SK-N-SH (cell line): ENCODE data around the gene ATP1A1. TPM values are rescaled to one million over a fixed set of nuclear protein-coding genes. Genes with fewer than 3 reads are reported as not detected.
A peak's percentile ranks its signal among the peaks of the same experiment; 100 is the strongest.

ENCODE experiments used
- CTCF ChIA-PET: fragments of 300-600, 350-600 bp; formaldehyde crosslinking; extraction: SDS; loops from one replicate; lab custom pipeline; 2021; lab: Yijun Ruan, JAX
- POLR2A ChIA-PET: fragments of 350-600 bp; sonication (Branson Sonifier 250); formaldehyde crosslinking; extraction: SDS; loops from one replicate; lab custom pipeline; 2020; ENCODE audit warnings: antibody characterized with exemption, inconsistent platforms; lab: Yijun Ruan, JAX
- DNase-seq: peaks from one replicate; pipeline ENCODE4 v3.0.0; 2012
- H2AFZ ChIP-seq: fragments of 200-600 bp; sonication (generic); 2 replicates; pipeline ENCODE4 v1.8.1; 2016; ENCODE audit warnings: antibody characterized with exemption, mild to moderate bottlenecking, low read depth
- H3F3A ChIP-seq: fragments of 200-600 bp; sonication (generic); replicated peaks from 2 replicates; pipeline ENCODE3; 2016; ENCODE audit warnings: antibody characterized with exemption, mild to moderate bottlenecking; ENCODE audit not compliant: insufficient read depth
- H3K27ac ChIP-seq, 2 experiments: fragments of 200-500 bp in 1 of 2; fragments of 200-600 bp in 1 of 2; sonication (Bioruptor generic) in 1 of 2; sonication (generic), shearing (Covaris generic) in 1 of 2; 2 replicates each; pipeline versions ENCODE4 v1.5.1 to v1.6.1; 2014 to 2016; ENCODE audit warnings: low read depth in 2 of 2, inconsistent platforms in 1 of 2, low read length in 1 of 2, mild to moderate bottlenecking in 1 of 2, mixed read lengths in 1 of 2
- H3K27me3 ChIP-seq: fragments of 200-600 bp; sonication (generic), shearing (Covaris generic); 2 replicates; pipeline ENCODE4 v1.6.1; 2016; ENCODE audit warnings: mixed run types; ENCODE audit not compliant: insufficient read depth
- H3K36me3 ChIP-seq, 2 experiments: fragments of 200-500 bp in 1 of 2; fragments of 200-600 bp in 1 of 2; sonication (Bioruptor generic) in 1 of 2; sonication (generic) in 1 of 2; replicated peaks in 1 of 2; 2 replicates each; pipeline versions ENCODE3 to v1.5.1; 2014 to 2016; ENCODE audit warnings: low read length in 1 of 2, mild to moderate bottlenecking in 1 of 2; ENCODE audit not compliant: insufficient read depth in 2 of 2, control insufficient read depth in 1 of 2
- H3K4me1 ChIP-seq, 2 experiments: fragments of 200-500 bp in 1 of 2; fragments of 200-600 bp in 1 of 2; sonication (Bioruptor generic) in 1 of 2; sonication (generic), shearing (Covaris generic) in 1 of 2; 2 replicates each; pipeline versions ENCODE4 v1.5.1 to v1.6.1; 2014 to 2016; ENCODE audit warnings: low read depth in 1 of 2, low read length in 1 of 2, mixed run types in 1 of 2; ENCODE audit not compliant: insufficient read depth in 2 of 2, control insufficient read depth in 1 of 2
- H3K4me2 ChIP-seq: fragments of 200-600 bp; sonication (generic), shearing (Covaris generic); 2 replicates; pipeline ENCODE4 v1.6.1; 2017; ENCODE audit warnings: mixed run types
- H3K4me3 ChIP-seq, 2 experiments: fragments of 200-500 bp in 1 of 2; fragments of 200-600 bp in 1 of 2; sonication (Bioruptor generic) in 1 of 2; sonication (generic), shearing (Covaris generic) in 1 of 2; 2 replicates each; pipeline versions ENCODE4 v1.5.1 to v1.8.1; 2014 to 2016; ENCODE audit warnings: low read depth in 2 of 2, inconsistent platforms in 1 of 2, low read length in 1 of 2, mild to moderate bottlenecking in 1 of 2, mixed read lengths in 1 of 2, moderate library complexity in 1 of 2
- H3K79me2 ChIP-seq: fragments of 200-600 bp; sonication (generic); 2 replicates; pipeline ENCODE4 v1.8.1; 2017; ENCODE audit warnings: mild to moderate bottlenecking; ENCODE audit not compliant: insufficient read depth
- H3K9ac ChIP-seq: fragments of 200-600 bp; sonication (generic); 2 replicates; pipeline ENCODE4 v1.6.1; 2017; ENCODE audit warnings: mixed run types
- H3K9me2 ChIP-seq: fragments of 200-600 bp; sonication (generic); 2 replicates; pipeline ENCODE4 v1.6.1; 2017; ENCODE audit warnings: mixed run types
- H3K9me3 ChIP-seq: fragments of 200-600 bp; sonication (generic); 2 replicates; pipeline ENCODE4 v1.6.1; 2017; ENCODE audit warnings: mixed run types, mild to moderate bottlenecking, moderate library complexity
- H4K20me1 ChIP-seq: fragments of 200-600 bp; sonication (generic); 2 replicates; pipeline ENCODE4 v1.6.1; 2017; ENCODE audit warnings: mild to moderate bottlenecking, mixed run types; ENCODE audit not compliant: insufficient read depth
- EZH2phosphoT487 ChIP-seq: fragments of 200-600 bp; sonication (generic); IDR thresholded peaks from 2 replicates; pipeline ENCODE4 v1.6.1; 2017; ENCODE audit warnings: low read depth, mixed run types, mild to moderate bottlenecking, antibody characterized with exemption, moderate library complexity, borderline replicate concordance
- GATA2 ChIP-seq: sonication (generic); formaldehyde crosslinking; IDR thresholded peaks from 2 replicates; pipeline ENCODE4 v1.5.0; 2020; ENCODE audit warnings: mild to moderate bottlenecking, missing genetic modification reagents
- NRF1 ChIP-seq: IDR thresholded peaks from 2 replicates; pipeline ENCODE4 v1.6.1; 2012; ENCODE audit warnings: low read depth, mild to moderate bottlenecking, low read length
- PBX3 ChIP-seq: IDR thresholded peaks from 2 replicates; pipeline ENCODE4; 2012
- RAD21 ChIP-seq: IDR thresholded peaks from 2 replicates; pipeline ENCODE4 v1.6.1; 2012; ENCODE audit warnings: mild to moderate bottlenecking, low read length
- RFX5 ChIP-seq: IDR thresholded peaks from 2 replicates; pipeline ENCODE4 v1.6.1; 2012; ENCODE audit warnings: mild to moderate bottlenecking, improper control_type of control experiment, low read length
- SIN3A ChIP-seq: IDR thresholded peaks from 2 replicates; pipeline ENCODE4 v1.6.1; 2012; ENCODE audit warnings: low read depth, mild to moderate bottlenecking, low read length, moderate library complexity, borderline replicate concordance
- TAF1 ChIP-seq: IDR thresholded peaks from 2 replicates; pipeline ENCODE4 v1.6.1; 2012; ENCODE audit warnings: low read depth, mild to moderate bottlenecking, low read length, moderate library complexity, borderline replicate concordance
- TCF12 ChIP-seq: IDR thresholded peaks from 2 replicates; pipeline ENCODE4 v1.4.0; 2012
- ZBTB33 ChIP-seq: IDR thresholded peaks from 2 replicates; pipeline ENCODE4 v1.4.0; 2012; ENCODE audit warnings: low read depth, borderline replicate concordance
- WGBS: methylation state at CpG from one replicate; pipeline ENCODE4 v1.1.6; 2017; ENCODE audit warnings: low lambda C conversion rate; 5-methylcytosine and 5-hydroxymethylcytosine counted together
- polyA plus RNA-seq, 3 experiments: library from polyadenylated mRNA; depleted of rRNA; stranded (reverse); fragments of >200 nt; gene quantifications; 2 replicates each; pipeline ENCODE4 v1.2.3, GENCODE V29; 2012
- TF ChIP-seq, protein P1 (sequence below): fragments of 150-350 bp; IDR thresholded peaks from 2 replicates; pipeline ENCODE4 v1.6.1; 2017; ENCODE audit warnings: antibody characterized with exemption, low read length, low read depth, borderline replicate concordance
- TF ChIP-seq, protein P2 (sequence below): fragments of 150-350 bp; IDR thresholded peaks from 2 replicates; pipeline ENCODE4 v1.6.1; 2016; ENCODE audit warnings: mild to moderate bottlenecking, low read depth, low read length

The ATP1A1 gene
- polyA plus RNA-seq, 1 of the 3 experiments (the other 2 are of a cell fraction), result 233 TPM

DNA sequence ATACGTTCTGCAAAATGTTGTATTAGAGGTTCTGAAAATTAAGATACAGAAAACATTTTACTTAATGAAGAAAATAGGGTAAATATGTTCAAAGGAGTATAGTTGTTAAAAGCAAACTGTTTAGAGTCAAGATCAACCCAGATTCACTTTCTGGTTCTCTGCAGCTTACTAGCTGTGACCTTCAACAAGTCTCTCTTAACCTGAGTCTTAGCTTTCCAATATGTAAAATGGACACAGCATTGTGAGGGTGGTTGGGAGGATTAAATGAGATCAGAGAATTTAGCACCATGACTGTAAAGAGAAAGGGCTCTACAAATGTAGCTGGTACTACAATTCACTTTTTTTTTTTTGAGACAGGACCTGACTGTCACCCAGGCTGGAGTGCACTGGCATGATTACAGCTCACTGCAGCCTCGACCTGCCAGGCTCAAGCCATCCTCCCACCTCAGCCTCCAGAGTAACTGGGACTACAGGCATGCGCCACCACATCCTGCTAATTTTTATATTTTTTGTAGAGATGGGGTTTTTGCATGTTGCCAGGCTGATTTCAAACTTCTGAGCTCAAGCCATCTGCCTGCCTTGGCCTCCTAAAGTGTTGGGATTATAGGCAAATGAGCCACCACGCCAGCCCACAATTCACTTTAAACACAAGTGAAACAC, 43.9 kb downstream of the ATP1A1 start:
- no peaks in the 10 kb centered on the region; the same call in 1 of the 2 replicates for H3K79me2 ChIP-seq
- no peaks in the 10 kb centered on the region for H3K9me3 ChIP-seq
- ChIA-PET POLR2A (interaction anchor here (1.8 to 2.7 kb wide), 3 partner anchors 14 to 55 kb away, joined by 6 to 12 read pairs (median 9); no protein-coding TSS in a partner anchor), CTCF (interaction anchor here (0.8 to 7.3 kb wide), 7 partner anchors 19 to 278 kb away, joined by 3 to 63 read pairs (median 3); no protein-coding TSS in a partner anchor)
- no peaks in the 10 kb centered on the region for H3K27me3 ChIP-seq
- WGBS, result 96% methylated on average over 4 of the region's 4 CpGs
- H3K9ac ChIP-seq, result peak overlapping the region; percentile 94; the same call in 1 of the 2 replicates
- TF ChIP-seq EZH2phosphoT487, result no peak
- no peak for TF ChIP-seq RAD21
- TF ChIP-seq, protein P1, sequence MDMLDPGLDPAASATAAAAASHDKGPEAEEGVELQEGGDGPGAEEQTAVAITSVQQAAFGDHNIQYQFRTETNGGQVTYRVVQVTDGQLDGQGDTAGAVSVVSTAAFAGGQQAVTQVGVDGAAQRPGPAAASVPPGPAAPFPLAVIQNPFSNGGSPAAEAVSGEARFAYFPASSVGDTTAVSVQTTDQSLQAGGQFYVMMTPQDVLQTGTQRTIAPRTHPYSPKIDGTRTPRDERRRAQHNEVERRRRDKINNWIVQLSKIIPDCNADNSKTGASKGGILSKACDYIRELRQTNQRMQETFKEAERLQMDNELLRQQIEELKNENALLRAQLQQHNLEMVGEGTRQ, result no peak
- peak overlapping the region in 1 of 2 experiments; percentile 80; a peak in 1 of 4 replicates for H3K4me3 ChIP-seq
- peak overlapping the region; percentile 87 for H3K4me2 ChIP-seq
- no peaks in the 10 kb centered on the region for H3F3A ChIP-seq
- no peak for DNase-seq
- peak overlapping the region in 1 of 2 experiments; percentile 76; a peak in 1 of 4 replicates for H3K27ac ChIP-seq
- H2AFZ ChIP-seq, result no peak overlapping the region
- H3K36me3 ChIP-seq, result no peaks in the 10 kb centered on the region
- no peaks in the 10 kb centered on the region for H4K20me1 ChIP-seq
- H3K4me1 ChIP-seq, result peaks cover 8 to 24% of the 10 kb centered on the region in 2 experiments; a peak in 3 of 4 replicates
- no peaks in the 10 kb centered on the region for H3K9me2 ChIP-seq

GRCh38 chr1:116417678-116418077, 44.6 kb downstream of the ATP1A1 start:
- CTCF ChIA-PET, result interaction anchor here (0.8 to 7.3 kb wide), 6 partner anchors 47 to 278 kb away, joined by 3 to 63 read pairs (median 6); no protein-coding TSS in a partner anchor

More at GRCh38 chr1:116417678-116418077, 44.6 kb downstream of the ATP1A1 start:
- DNase-seq, result no peak
- Histone ChIP-seq H3F3A (no peaks in the 10 kb centered on the region), H3K4me1 (peaks cover 7 to 24% of the 10 kb centered on the region in 2 experiments; a peak in 3 of 4 replicates), H3K27me3 (no peaks in the 10 kb centered on the region), H3K4me3 (peak overlapping the region; percentile 80 to 90), H3K4me2 (peak overlapping the region; percentile 87), H3K36me3 (no peaks in the 10 kb centered on the region), H2AFZ (peak overlapping the region; percentile 96), H3K9me2 (no peaks in the 10 kb centered on the region), H3K9ac (peak overlapping the region; percentile 94), H3K79me2 (no peaks in the 10 kb centered on the region; the same call in 1 of the 2 replicates), H3K9me3 (no peaks in the 10 kb centered on the region), H3K27ac (peak overlapping the region in 1 of 2 experiments; percentile 90; a peak in 2 of 4 replicates), H4K20me1 (no peaks in the 10 kb centered on the region)
- WGBS, result 64% methylated on average over 6 of the region's 6 CpGs
- TF ChIP-seq SIN3A (no peak), GATA2 (CRISPR knock-in tag) (no peak), ZBTB33 (no peak), TAF1 (no peak), RFX5 (no peak), PBX3 (no peak), TCF12 (no peak), NRF1 (no peak)
- TF ChIP-seq, protein P2, sequence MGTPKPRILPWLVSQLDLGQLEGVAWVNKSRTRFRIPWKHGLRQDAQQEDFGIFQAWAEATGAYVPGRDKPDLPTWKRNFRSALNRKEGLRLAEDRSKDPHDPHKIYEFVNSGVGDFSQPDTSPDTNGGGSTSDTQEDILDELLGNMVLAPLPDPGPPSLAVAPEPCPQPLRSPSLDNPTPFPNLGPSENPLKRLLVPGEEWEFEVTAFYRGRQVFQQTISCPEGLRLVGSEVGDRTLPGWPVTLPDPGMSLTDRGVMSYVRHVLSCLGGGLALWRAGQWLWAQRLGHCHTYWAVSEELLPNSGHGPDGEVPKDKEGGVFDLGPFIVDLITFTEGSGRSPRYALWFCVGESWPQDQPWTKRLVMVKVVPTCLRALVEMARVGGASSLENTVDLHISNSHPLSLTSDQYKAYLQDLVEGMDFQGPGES, result no peak
- POLR2A ChIA-PET, result interaction anchor here (1.8 to 2.7 kb wide), 6 partner anchors 15 to 270 kb away, joined by 4 to 12 read pairs (median 6); no protein-coding TSS in a partner anchor
